ENCODE data around the gene KNOP1.

DNA sequence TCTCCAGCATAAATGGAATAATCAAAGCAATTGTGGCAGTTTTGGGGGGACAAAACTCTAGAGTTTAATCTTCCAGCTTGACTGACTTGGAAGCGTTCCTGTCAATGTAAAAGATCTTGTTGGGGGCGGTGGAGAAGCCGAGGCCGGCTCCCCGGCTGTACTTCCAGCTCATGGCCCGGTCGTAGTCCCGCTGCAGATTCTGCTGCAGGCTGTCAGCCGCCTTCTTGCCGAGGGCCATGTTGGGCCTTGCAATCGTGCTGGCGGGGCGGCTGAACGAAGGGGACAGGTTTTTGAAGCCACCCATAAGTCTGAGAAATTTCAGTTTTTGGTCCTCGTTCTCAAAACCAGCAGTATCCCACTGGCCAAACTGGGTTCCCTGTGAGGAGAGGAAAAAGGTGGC lies 11.2 kb downstream of the KNOP1 start:
- TF ChIP-seq, protein P1, sequence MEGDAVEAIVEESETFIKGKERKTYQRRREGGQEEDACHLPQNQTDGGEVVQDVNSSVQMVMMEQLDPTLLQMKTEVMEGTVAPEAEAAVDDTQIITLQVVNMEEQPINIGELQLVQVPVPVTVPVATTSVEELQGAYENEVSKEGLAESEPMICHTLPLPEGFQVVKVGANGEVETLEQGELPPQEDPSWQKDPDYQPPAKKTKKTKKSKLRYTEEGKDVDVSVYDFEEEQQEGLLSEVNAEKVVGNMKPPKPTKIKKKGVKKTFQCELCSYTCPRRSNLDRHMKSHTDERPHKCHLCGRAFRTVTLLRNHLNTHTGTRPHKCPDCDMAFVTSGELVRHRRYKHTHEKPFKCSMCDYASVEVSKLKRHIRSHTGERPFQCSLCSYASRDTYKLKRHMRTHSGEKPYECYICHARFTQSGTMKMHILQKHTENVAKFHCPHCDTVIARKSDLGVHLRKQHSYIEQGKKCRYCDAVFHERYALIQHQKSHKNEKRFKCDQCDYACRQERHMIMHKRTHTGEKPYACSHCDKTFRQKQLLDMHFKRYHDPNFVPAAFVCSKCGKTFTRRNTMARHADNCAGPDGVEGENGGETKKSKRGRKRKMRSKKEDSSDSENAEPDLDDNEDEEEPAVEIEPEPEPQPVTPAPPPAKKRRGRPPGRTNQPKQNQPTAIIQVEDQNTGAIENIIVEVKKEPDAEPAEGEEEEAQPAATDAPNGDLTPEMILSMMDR (conservative IDR thresholded peaks at IDR 0.05; ENCODE audit: low read length) = no peak
- TF ChIP-seq EZH2phosphoT487 (IDR thresholded peaks at IDR 0.05; ENCODE audit: borderline replicate concordance, low read depth, low read length) = no peak

Measured in OCI-LY7 (cell line).